ENCODE results near the gene IFT52.

The IFT52 gene

GRCh38 chr20:43667341-43668132 is 76.8 kb downstream of the IFT52 start:
- Histone ChIP-seq H4K20me1 (ENCODE audit: insufficient read depth) (no peaks in the 10 kb centered on the region), H3K4me3 (IDR thresholded peaks at IDR 0.05; ENCODE audit: insufficient read depth, low read depth, low read length) (no peak overlapping the region), H3K4me1 (ENCODE audit: low read depth, poor library complexity, severe bottlenecking) (peaks cover 29% of the 10 kb centered on the region), H3K27me3 (ENCODE audit: insufficient read depth, low read depth) (no peaks in the 10 kb centered on the region), H3K4me2 (peak overlapping the region; percentile 76), H3K79me2 (ENCODE audit: insufficient read depth, low read depth) (peaks cover 54% of the 10 kb centered on the region), H3K36me3 (ENCODE audit: insufficient read depth) (no peaks in the 10 kb centered on the region; the same call in 1 of the 2 replicates), H3K27ac (peak overlapping the region; percentile 66), H3K9ac (peak overlapping the region; percentile 95), H2AFZ (ENCODE audit: low read depth) (peak overlapping the region; percentile 9; the same call in 1 of the 2 replicates)
- TF ChIP-seq CTCF (conservative IDR thresholded peaks at IDR 0.05; ENCODE audit: low read depth, low read length): no peak

GRCh38 chr20:43669332-43669731 is 78.6 kb downstream of the IFT52 start:
- H3K27ac ChIP-seq: no peak overlapping the region; the same call in 1 of the 2 replicates

GRCh38 chr20:43670423-43670822 is 79.7 kb downstream of the IFT52 start:
- peaks cover 13% of the 10 kb centered on the region; the same call in 1 of the 2 replicates for H3K36me3 ChIP-seq (ENCODE audit: insufficient read depth)
- TF ChIP-seq CTCF (conservative IDR thresholded peaks at IDR 0.05; ENCODE audit: low read depth, low read length): no peak
- H4K20me1 ChIP-seq (ENCODE audit: insufficient read depth): no peaks in the 10 kb centered on the region
- peaks cover 83% of the 10 kb centered on the region for H3K79me2 ChIP-seq (ENCODE audit: insufficient read depth, low read depth)
- peaks cover 38% of the 10 kb centered on the region for H3K4me1 ChIP-seq (ENCODE audit: low read depth, poor library complexity, severe bottlenecking)
- no peak overlapping the region for H3K9ac ChIP-seq
- no peak overlapping the region for H2AFZ ChIP-seq (ENCODE audit: low read depth)
- no peak overlapping the region; the same call in 1 of the 2 replicates for H3K27ac ChIP-seq
- H3K4me3 ChIP-seq (IDR thresholded peaks at IDR 0.05; ENCODE audit: insufficient read depth, low read depth, low read length): no peak overlapping the region
- no peak overlapping the region for H3K4me2 ChIP-seq
- H3K27me3 ChIP-seq (ENCODE audit: insufficient read depth, low read depth): no peaks in the 10 kb centered on the region

More at GRCh38 chr20:43669332-43669731, 78.6 kb downstream of the IFT52 start:
- peaks cover 12% of the 10 kb centered on the region; the same call in 1 of the 2 replicates for H3K36me3 ChIP-seq (ENCODE audit: insufficient read depth)
- H3K4me3 ChIP-seq (IDR thresholded peaks at IDR 0.05; ENCODE audit: insufficient read depth, low read depth, low read length): no peak overlapping the region
- H4K20me1 ChIP-seq (ENCODE audit: insufficient read depth): no peaks in the 10 kb centered on the region
- TF ChIP-seq CTCF (conservative IDR thresholded peaks at IDR 0.05; ENCODE audit: low read depth, low read length): no peak
- H3K9ac ChIP-seq: peak overlapping the region; percentile 7; the same call in 1 of the 2 replicates
- H3K4me2 ChIP-seq: peak overlapping the region; percentile 76; the same call in 1 of the 2 replicates
- H2AFZ ChIP-seq (ENCODE audit: low read depth): no peak overlapping the region
- peaks cover 29% of the 10 kb centered on the region for H3K4me1 ChIP-seq (ENCODE audit: low read depth, poor library complexity, severe bottlenecking)
- peaks cover 72% of the 10 kb centered on the region for H3K79me2 ChIP-seq (ENCODE audit: insufficient read depth, low read depth)
- H3K27me3 ChIP-seq (ENCODE audit: insufficient read depth, low read depth): no peaks in the 10 kb centered on the region

GRCh38 chr20:43676368-43676767 is 85.6 kb downstream of the IFT52 start:
- H2AFZ ChIP-seq (ENCODE audit: low read depth): no peak overlapping the region
- H3K4me1 ChIP-seq (ENCODE audit: low read depth, poor library complexity, severe bottlenecking): peaks cover 61% of the 10 kb centered on the region
- H3K4me3 ChIP-seq (IDR thresholded peaks at IDR 0.05; ENCODE audit: insufficient read depth, low read depth, low read length): no peak overlapping the region
- H3K36me3 ChIP-seq (ENCODE audit: insufficient read depth): peaks cover 23% of the 10 kb centered on the region; the same call in 1 of the 2 replicates
- peak overlapping the region; percentile 2; the same call in 1 of the 2 replicates for H3K4me2 ChIP-seq
- H4K20me1 ChIP-seq (ENCODE audit: insufficient read depth): no peaks in the 10 kb centered on the region
- no peaks in the 10 kb centered on the region for H3K27me3 ChIP-seq (ENCODE audit: insufficient read depth, low read depth)
- no peak for TF ChIP-seq CTCF (conservative IDR thresholded peaks at IDR 0.05; ENCODE audit: low read depth, low read length)
- no peak overlapping the region for H3K9ac ChIP-seq
- H3K79me2 ChIP-seq (ENCODE audit: insufficient read depth, low read depth): peaks cover 95% of the 10 kb centered on the region
- H3K27ac ChIP-seq: peak overlapping the region; percentile 1; the same call in 1 of the 2 replicates
